SK-N-SH treated with all-trans-retinoic acid at 6 μM for 48 hours (cell line): ENCODE results near the gene SLC37A4.

Source experiments
- ATAC-seq: fragments of 200-7000 bp; cut with Tn5 transposase; 3 replicates; pipeline ENCODE4 v1.9.1; 2020; ENCODE audit warnings: mild to moderate bottlenecking, moderate library complexity
- ARNTL ChIP-seq: fragments of 450-650 bp; formaldehyde crosslinking; IDR thresholded peaks from 2 replicates; pipeline ENCODE4 v1.5.0; 2020; ENCODE audit warnings: low read depth, mild to moderate bottlenecking, moderate library complexity, borderline replicate concordance
- CSDC2 ChIP-seq: fragments of 250-450 bp; sonication (Bioruptor Pico); IDR thresholded peaks from 2 replicates; pipeline ENCODE4 v1.5.0; 2020; ENCODE audit warnings: mild to moderate bottlenecking, moderate library complexity
- GLIS3 ChIP-seq: fragments of 250-450 bp; sonication (Bioruptor Pico); IDR thresholded peaks from 2 replicates; pipeline ENCODE4 v1.5.0; 2020; ENCODE audit warnings: mild to moderate bottlenecking, moderate library complexity
- ISL1 ChIP-seq: fragments of 250-450 bp; sonication (Bioruptor Pico); IDR thresholded peaks from 2 replicates; pipeline ENCODE4 v2.1.2; 2022; ENCODE audit warnings: mild to moderate bottlenecking, moderate library complexity
- OSR1 ChIP-seq: fragments of 250-450 bp; sonication (Bioruptor Pico); IDR thresholded peaks from 2 replicates; pipeline ENCODE4 v1.8.0; 2022; ENCODE audit warnings: moderate library complexity, mild to moderate bottlenecking, inconsistent platforms
- PATZ1 ChIP-seq: fragments of 250-450 bp; sonication (Bioruptor Pico); IDR thresholded peaks from 2 replicates; pipeline ENCODE4 v1.8.0; 2020; ENCODE audit warnings: mild to moderate bottlenecking, moderate library complexity, borderline replicate concordance
- POU6F1 ChIP-seq: fragments of 250-450 bp; sonication (Bioruptor Pico); IDR thresholded peaks from 2 replicates; pipeline ENCODE4 v1.8.0; 2021; ENCODE audit warnings: low read depth, mild to moderate bottlenecking, moderate library complexity, borderline replicate concordance
- PPARA ChIP-seq: fragments of 250-450 bp; sonication (Bioruptor Pico); IDR thresholded peaks from 2 replicates; pipeline ENCODE4 v1.5.0; 2020; ENCODE audit warnings: mild to moderate bottlenecking, borderline replicate concordance
- RARB ChIP-seq: fragments of 250-450 bp; sonication (Bioruptor Pico); IDR thresholded peaks from 2 replicates; pipeline ENCODE4 v1.8.0; 2021; ENCODE audit warnings: mild to moderate bottlenecking, moderate library complexity
- TOX ChIP-seq: fragments of 250-450 bp; sonication (Bioruptor Pico); IDR thresholded peaks from 2 replicates; pipeline ENCODE4 v1.8.0; 2021; ENCODE audit warnings: mild to moderate bottlenecking, moderate library complexity, borderline replicate concordance
- TSHZ2 ChIP-seq: fragments of 250-450 bp; sonication (Bioruptor Pico); IDR thresholded peaks from 2 replicates; pipeline ENCODE4 v1.5.0; 2020; ENCODE audit warnings: mild to moderate bottlenecking, moderate library complexity
- ZC3H10 ChIP-seq: fragments of 250-450 bp; sonication (Bioruptor Pico); IDR thresholded peaks from 2 replicates; pipeline ENCODE4 v1.5.1; 2021; ENCODE audit warnings: mild to moderate bottlenecking, moderate library complexity
- ZFP3 ChIP-seq: fragments of 250-450 bp; sonication (Bioruptor Pico); IDR thresholded peaks from 2 replicates; pipeline ENCODE4 v1.5.0; 2020; ENCODE audit warnings: mild to moderate bottlenecking, moderate library complexity
- ZNF565 ChIP-seq: fragments of 450-650 bp; formaldehyde crosslinking; conservative IDR thresholded peaks from 2 replicates; pipeline ENCODE4 v1.5.0; 2020; ENCODE audit warnings: low read depth, mild to moderate bottlenecking, moderate library complexity
- ZNF70 ChIP-seq: fragments of 450-650 bp; formaldehyde crosslinking; IDR thresholded peaks from 2 replicates; pipeline ENCODE4 v1.5.0; 2020; ENCODE audit warnings: mild to moderate bottlenecking, moderate library complexity
- ZNF8 ChIP-seq: fragments of 450-650 bp; formaldehyde crosslinking; IDR thresholded peaks from 2 replicates; pipeline ENCODE4 v1.5.0; 2020; ENCODE audit warnings: mild to moderate bottlenecking, moderate library complexity
- TF ChIP-seq, protein P1 (sequence below): fragments of 250-450 bp; sonication (Bioruptor Pico); IDR thresholded peaks from 2 replicates; pipeline ENCODE4 v1.5.1; 2020; ENCODE audit warnings: low read depth, mild to moderate bottlenecking, moderate library complexity

Gene SLC37A4

DNA sequence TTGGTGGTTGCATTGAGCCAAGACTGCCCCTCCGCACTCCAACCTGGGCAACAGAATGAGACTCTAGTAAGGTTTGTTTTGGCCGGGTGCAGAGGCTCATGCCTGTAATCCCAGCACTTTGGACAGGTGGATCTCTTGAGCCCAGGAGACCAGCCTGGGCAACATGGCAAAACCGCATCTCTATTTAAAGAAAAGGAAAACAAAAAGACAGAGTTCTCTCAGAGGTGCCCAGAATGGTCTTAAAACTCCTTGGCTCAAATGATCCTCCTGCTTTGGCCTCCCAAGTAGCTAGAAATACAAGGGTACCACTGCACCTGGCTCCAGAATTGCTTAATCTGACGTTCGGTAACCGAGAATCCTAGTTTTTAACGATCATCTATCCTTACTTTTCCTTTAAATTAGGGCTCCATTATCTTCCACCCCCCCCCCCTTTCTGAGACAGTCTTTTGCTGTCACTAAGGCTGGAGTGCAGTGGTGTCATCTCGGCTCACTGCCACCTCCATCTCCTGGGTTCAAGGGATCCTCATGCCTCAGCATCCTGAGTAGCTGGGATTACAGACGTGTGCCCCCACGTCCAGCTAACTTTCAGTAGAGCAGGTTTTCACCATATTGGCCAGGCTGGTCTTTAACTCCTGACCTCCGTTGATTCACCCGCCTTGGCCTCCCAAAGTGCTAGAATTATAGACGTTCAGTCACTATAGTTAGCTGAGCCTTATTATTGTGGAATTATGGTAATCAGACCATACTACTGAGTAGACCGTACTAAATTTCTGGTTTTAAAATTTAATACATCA, 14.3 kb downstream of the SLC37A4 start:
- no peak for ATAC-seq
- no peak for TF ChIP-seq ZC3H10 (CRISPR knock-in tag)
- no peak for TF ChIP-seq ZFP3
- no peak for TF ChIP-seq ZNF565
- TF ChIP-seq TOX, result no peak
- no peak for TF ChIP-seq TSHZ2 (CRISPR knock-in tag)
- no peak for TF ChIP-seq GLIS3 (CRISPR knock-in tag)
- TF ChIP-seq RARB, result no peak
- TF ChIP-seq ZNF8 (CRISPR knock-in tag), result no peak
- no peak for TF ChIP-seq ZNF70 (CRISPR knock-in tag)
- no peak for TF ChIP-seq OSR1
- TF ChIP-seq POU6F1, result no peak
- TF ChIP-seq ISL1, result no peak
- TF ChIP-seq ARNTL, result no peak
- TF ChIP-seq CSDC2 (CRISPR knock-in tag), result no peak

DNA sequence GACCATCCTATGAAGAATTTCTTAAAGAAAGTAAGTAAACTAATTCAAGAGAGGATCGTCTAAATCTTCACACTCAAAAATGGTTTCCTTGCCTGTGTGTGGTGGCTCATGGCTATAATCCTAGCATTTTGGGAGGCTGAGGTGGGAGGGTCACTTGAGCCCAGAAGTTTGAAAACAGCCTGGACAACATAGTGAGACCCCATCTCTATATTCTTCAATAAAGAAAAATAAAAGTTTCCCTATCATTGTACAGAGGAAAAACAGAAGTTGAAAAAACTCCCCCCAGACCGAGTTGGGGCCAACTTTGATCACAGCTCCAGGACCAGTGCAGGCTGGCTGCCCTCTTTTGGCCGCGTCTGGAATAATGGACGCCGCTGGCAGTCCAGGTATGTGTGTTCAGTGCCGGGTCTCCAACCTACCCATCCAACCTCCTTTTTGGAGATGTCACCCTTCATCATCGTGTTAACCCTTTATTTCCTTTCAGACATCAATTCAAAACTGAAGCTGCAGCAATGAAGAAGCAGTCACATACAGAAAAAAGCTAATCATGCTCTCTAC, 15.5 kb downstream of the SLC37A4 start:
- TF ChIP-seq ZNF565 (no peak), PATZ1 (0 out of 2 replicates have a peak, but pooled peaks have one; percentile 10)
- no peak for ATAC-seq

DNA sequence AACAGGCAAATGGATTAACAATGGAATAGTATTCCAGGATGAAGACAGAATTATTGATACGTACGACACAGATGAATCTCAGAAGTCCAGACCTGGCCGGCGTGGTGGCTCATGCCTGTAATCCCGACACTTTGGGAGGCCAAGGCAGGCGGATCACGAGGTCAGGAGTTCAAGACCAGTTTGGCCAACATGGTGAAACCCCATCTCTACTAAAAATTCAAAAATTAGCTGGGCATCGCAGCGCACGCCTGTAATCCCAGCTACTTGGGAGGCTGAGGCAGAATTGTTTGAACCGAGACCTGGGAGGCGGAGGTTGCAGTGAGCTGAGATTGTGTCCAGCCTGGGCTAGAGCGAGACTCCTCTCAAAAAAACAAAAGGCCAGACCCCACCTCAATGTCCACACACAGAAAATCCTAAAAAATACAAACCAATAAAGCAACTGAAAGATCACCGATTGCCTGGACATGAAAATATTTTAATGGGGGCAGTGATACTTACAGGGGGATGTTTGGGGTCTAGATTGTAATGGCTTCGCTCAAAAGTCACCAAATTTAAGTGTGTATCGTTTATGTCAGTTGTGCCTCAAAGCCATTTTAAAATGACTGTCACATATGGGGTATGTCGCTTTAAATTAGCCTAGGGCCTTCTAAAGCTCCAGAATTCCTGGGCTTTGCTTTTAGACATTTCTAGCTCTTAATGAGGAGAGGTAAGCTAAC, 16.3 kb downstream of the SLC37A4 start:
- TF ChIP-seq PPARA (no peak), TSHZ2 (CRISPR knock-in tag) (no peak), PATZ1 (no peak)
- TF ChIP-seq, protein P1, sequence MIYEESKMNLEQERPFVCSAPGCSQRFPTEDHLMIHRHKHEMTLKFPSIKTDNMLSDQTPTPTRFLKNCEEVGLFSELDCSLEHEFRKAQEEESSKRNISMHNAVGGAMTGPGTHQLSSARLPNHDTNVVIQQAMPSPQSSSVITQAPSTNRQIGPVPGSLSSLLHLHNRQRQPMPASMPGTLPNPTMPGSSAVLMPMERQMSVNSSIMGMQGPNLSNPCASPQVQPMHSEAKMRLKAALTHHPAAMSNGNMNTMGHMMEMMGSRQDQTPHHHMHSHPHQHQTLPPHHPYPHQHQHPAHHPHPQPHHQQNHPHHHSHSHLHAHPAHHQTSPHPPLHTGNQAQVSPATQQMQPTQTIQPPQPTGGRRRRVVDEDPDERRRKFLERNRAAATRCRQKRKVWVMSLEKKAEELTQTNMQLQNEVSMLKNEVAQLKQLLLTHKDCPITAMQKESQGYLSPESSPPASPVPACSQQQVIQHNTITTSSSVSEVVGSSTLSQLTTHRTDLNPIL, result no peak
- no peak for ATAC-seq
